Ectodermal cell (in vitro differentiated cells): ENCODE results near the gene IL17RA.
"Not testable (repeated sequence)": the region's sequence is repeated elsewhere in the genome, so short reads cannot be mapped to it uniquely, and the experiment has no call there.

ENCODE experiments used
- H3K27ac ChIP-seq: 2 replicates; pipeline ENCODE4 v1.7.0; 2013; ENCODE audit warnings: mild to moderate bottlenecking, low read depth, low read length; ENCODE audit not compliant: insufficient read depth, poor library complexity, severe bottlenecking
- H3K27me3 ChIP-seq: 2 replicates; pipeline ENCODE4 v1.7.0; 2013; ENCODE audit warnings: mild to moderate bottlenecking, low read length; ENCODE audit not compliant: insufficient read depth, control insufficient read depth, poor library complexity, severe bottlenecking
- H3K36me3 ChIP-seq: one replicate; pipeline ENCODE4 v1.7.0; 2013; ENCODE audit warnings: low read length; ENCODE audit not compliant: control insufficient read depth, insufficient read depth
- H3K4me1 ChIP-seq: one replicate; pipeline ENCODE4 v1.7.0; 2013; ENCODE audit warnings: low read length; ENCODE audit not compliant: control insufficient read depth, insufficient read depth
- H3K4me3 ChIP-seq: 2 replicates; pipeline ENCODE4 v1.7.0; 2013; ENCODE audit warnings: low read depth, low read length, control low read depth; ENCODE audit not compliant: insufficient read depth
- H3K9me3 ChIP-seq: 2 replicates; pipeline ENCODE4 v1.7.0; 2013; ENCODE audit warnings: mild to moderate bottlenecking, low read length, moderate library complexity; ENCODE audit not compliant: control insufficient read depth
- WGBS, 2 experiments: methylation state at CpG; one replicate each; pipeline ENCODE4 v1.1.7; 2013; ENCODE audit warnings: missing lambda C conversion rate in 2 of 2; 5-methylcytosine and 5-hydroxymethylcytosine counted together

The IL17RA gene

DNA sequence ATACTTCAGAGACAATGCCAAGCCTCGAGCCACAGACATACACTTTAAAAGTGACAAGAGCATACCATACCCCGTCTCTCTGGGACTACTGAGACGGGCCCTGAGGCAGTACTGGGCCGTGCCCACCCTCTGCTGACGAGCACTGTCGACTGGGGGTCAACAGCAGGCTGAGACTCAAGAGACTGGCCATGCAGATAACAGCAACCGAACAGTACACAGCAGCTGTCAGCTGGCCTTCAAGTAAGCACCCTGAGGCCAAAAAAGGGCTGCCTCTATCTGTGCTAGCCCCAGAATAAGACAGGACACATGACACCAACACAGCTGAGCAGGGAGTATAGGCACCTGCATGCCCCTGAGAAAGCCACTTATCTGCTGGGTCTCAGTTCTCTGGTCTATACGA is 55.2 kb downstream of the IL17RA start:
- Histone ChIP-seq H3K27me3 (no peaks in the 10 kb centered on the region), H3K4me1 (no peaks in the 10 kb centered on the region), H3K4me3 (no peak overlapping the region), H3K36me3 (peaks cover 10% of the 10 kb centered on the region), H3K27ac (no peak overlapping the region), H3K9me3 (no peaks in the 10 kb centered on the region)
- WGBS, 2 experiments, result 92 to 94% methylated on average over 8 of the region's 8 CpGs

DNA sequence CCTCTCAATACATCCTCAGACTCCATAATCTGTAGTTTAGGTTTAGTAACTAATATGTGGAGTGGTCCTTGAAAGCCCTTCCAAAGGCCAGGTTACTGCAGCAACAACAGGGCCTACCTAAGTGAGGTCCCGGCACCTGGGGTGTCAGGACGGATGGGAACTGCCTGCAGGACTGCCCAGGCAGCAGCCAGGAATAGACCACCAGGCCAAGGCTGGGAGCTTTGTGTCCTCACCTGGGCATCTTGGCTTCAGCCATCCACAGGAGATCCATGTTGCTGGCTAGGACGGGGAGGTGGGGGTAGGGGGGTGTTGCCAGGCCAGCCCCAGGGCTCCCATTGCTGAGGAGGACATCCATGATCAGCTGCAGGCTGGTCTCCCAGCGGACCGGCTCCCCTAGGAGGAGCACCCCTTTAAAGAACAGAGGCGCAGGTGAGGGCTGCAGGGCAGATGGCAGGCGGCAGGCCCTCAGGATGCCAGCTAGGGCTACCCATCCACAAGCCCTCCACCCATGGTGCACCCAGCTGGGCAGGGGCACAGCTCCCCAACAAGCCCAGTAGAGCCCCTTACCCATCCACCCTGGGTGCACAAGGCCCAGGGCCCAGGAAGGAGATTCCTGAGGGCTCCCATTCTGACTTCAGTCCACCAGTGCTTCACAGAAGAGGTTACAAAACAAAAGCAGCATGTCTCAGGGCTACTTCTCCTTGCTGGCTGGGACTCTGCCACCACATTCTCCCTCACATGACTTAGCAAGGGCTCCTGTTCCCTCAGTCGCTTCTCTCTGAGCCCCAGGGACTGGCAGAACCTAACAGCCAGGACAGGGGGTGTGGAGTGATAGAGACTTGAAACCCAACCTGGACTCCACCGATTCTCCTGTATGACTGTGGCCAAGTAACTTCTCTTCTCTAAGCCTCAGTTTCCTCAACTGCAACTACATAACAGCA is 56.3 kb downstream of the IL17RA start:
- Histone ChIP-seq H3K4me3 (no peak overlapping the region), H3K4me1 (no peaks in the 10 kb centered on the region), H3K27me3 (no peaks in the 10 kb centered on the region), H3K36me3 (peaks cover 10% of the 10 kb centered on the region), H3K27ac (no peak overlapping the region), H3K9me3 (no peaks in the 10 kb centered on the region)
- WGBS, 2 experiments, result 94 to 95% methylated on average over 9 of the region's 9 CpGs

DNA sequence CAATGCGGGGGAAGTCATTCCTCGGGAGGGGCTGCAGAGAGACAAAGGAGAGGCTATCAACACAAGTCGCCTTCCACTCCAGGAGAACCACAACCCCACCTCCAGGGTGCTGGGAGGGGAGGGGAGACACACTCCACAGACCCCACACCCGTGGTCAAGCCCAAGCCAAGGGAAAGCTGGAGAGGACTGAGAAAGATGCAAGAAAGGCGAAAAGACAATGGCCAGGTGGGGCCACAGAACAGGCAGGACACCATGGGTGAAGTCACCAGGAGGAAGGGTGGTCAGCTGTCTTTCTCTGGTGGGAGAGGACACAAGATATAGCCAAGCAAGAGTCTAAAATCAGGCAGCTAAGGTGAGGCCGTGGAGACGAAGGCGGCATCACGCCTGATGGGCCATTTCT is 58.3 kb downstream of the IL17RA start:
- Histone ChIP-seq H3K27ac (no peak overlapping the region), H3K9me3 (no peaks in the 10 kb centered on the region), H3K36me3 (peaks cover 16% of the 10 kb centered on the region), H3K4me3 (no peak overlapping the region), H3K27me3 (no peaks in the 10 kb centered on the region), H3K4me1 (no peaks in the 10 kb centered on the region)
- 91 to 96% methylated on average over 9 of the region's 9 CpGs for whole genome bisulfite sequencing, 2 experiments

DNA sequence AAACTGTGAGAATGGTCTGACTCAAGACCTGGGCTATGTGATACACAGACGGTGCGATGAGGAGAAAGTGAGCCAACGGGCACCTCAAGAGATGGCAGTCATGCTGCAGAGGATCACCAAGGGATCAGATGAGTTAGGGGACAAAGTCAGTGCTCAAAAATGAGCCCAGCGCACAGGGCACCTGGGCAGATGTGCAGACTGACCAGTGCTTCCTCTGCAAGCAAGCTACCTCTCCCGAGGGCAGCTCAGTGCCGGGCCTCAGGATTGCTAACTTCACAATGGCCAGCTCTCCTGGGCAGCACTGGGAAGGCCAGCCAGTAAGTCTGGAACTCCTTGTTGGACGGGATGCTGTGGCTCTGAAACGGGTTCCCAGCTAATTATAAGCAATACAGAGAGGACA is 59.0 kb downstream of the IL17RA start:
- 94 to 95% methylated on average over 8 of the region's 8 CpGs for WGBS, 2 experiments
- Histone ChIP-seq H3K27me3 (no peaks in the 10 kb centered on the region), H3K27ac (no peak overlapping the region), H3K9me3 (no peaks in the 10 kb centered on the region), H3K4me3 (no peak overlapping the region), H3K36me3 (peaks cover 16% of the 10 kb centered on the region), H3K4me1 (no peaks in the 10 kb centered on the region)

DNA sequence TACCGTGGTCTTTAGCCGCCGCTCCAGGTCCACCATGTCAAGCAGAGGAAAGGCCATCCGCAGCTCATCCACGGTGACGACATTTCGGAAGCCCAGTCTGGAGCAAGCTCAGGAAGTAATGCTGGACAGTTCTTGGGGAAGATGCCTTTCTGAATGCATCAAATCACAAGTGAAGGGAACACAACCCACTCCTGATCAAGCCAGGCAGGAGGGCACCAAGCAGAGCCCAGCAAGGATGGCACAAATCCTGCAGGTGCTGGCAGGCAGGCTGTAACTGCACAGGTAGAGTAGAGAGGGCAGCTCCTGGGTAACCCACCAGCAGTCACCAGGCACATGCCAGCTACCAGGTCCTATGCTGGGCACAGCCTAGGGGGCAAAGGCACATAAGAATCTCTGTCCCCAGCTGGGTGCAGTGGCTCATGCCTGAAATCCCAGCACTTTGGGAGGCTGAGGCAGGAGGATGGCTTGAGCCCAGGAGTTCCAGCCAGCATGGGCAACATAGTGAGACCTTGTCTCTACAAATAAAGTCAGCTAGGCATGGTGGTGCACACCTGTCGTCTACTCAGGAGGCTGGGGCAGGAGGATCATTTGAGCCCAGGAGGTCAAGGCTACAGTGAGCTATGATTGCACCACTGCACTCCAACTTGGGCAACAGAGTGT is 60.4 kb downstream of the IL17RA start:
- peaks cover 16% of the 10 kb centered on the region for H3K36me3 ChIP-seq
- 84 to 85% methylated on average over 8 of the region's 8 CpGs for WGBS, 2 experiments
- no peak overlapping the region for H3K27ac ChIP-seq

DNA sequence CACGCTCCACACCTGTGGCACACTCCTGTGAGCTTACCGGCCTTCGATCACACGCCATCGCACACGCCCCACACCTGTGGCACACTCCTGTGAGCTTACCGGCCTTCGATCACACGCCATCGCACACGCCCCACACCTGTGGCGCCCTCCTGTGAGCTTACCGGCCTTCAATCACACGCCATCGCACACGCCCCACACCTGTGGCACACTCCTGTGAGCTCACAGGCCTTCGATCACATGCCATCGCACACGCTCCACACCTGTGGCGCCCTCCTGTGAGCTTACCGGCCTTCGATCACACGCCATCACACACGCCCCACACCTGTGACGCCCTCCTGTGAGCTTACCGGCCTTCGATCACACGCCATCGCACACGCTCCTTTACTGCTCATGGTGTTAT is 62.7 kb downstream of the IL17RA start:
- H3K4me1 ChIP-seq, H3K4me3 ChIP-seq, H3K27ac ChIP-seq, H3K9me3 ChIP-seq, H3K27me3 ChIP-seq: not testable (repeated sequence)
- WGBS, 2 experiments, result 95% methylated on average over 30 of the region's 30 CpGs
- peaks cover 13% of the 10 kb centered on the region for H3K36me3 ChIP-seq

More for the DNA sequence above, 60.4 kb downstream of the IL17RA start:
- Histone ChIP-seq H3K4me3 (no peak overlapping the region), H3K9me3 (no peaks in the 10 kb centered on the region), H3K4me1 (no peaks in the 10 kb centered on the region), H3K27me3 (no peaks in the 10 kb centered on the region)

DNA sequence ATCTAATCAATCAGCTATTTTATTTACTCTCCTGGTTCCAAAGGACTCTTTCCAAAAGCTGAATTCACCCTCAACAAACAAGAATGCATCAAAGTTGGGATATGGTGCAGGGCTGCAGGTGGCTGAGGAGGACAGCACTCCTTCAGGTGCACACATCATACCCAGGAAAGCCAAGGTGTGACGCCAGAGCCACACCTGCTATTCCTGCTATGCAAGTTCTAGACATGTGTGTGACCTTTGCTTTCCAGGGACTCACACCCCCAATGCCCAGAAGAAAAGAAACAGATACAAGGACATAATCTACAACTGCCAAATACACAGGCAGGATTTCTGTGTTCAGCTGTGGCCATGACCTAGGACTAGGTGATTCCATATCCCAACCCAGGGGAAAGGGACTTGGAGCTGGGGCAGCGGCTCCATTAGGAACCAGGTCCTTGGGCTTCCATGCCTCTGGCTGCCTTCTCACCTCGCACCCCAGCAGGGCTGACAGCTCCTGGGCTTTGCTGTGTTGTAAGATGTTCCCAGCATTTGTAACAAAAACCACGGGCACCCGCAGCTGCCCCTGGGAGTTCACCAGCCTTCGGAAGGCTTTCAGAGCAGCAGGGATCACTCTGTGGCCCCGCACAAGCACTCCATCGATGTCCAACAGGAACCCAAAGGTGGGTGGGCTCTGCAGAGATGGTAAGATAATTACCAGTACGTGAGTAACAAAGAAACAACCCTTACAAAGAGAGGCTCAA is 64.4 kb downstream of the IL17RA start:
- no peak overlapping the region for H3K27ac ChIP-seq
- WGBS, 2 experiments, result 96 to 97% methylated on average over 9 of the region's 9 CpGs
- no peaks in the 10 kb centered on the region for H3K9me3 ChIP-seq
- H3K27me3 ChIP-seq, result no peaks in the 10 kb centered on the region
- H3K4me3 ChIP-seq, result no peak overlapping the region
- H3K36me3 ChIP-seq, result peaks cover 6% of the 10 kb centered on the region
- H3K4me1 ChIP-seq, result no peaks in the 10 kb centered on the region

DNA sequence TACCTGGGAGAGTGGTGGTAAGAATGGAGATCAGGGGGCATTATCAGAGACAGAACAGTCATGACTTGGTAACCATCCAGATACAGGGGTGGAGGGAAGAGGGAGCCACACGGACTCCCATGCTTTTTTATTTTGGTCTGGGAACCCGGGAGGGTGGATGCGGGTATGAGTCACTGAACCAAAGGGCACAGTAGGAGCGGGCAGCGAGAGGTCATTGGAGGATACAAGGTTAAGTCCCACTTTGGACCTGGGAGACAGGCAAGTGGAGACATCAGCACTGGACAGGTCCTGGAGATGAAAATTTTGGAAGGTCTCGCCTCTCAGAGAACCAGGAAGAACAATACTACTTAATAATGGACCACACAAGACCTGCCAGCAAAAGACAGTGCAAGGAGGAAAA is 67.5 kb downstream of the IL17RA start:
- no peaks in the 10 kb centered on the region for H3K9me3 ChIP-seq
- H3K4me3 ChIP-seq, result no peak overlapping the region
- no peaks in the 10 kb centered on the region for H3K4me1 ChIP-seq
- peaks cover 6% of the 10 kb centered on the region for H3K36me3 ChIP-seq
- 93 to 97% methylated on average over 6 of the region's 6 CpGs for WGBS, 2 experiments
- H3K27ac ChIP-seq, result no peak overlapping the region
- H3K27me3 ChIP-seq, result no peaks in the 10 kb centered on the region

DNA sequence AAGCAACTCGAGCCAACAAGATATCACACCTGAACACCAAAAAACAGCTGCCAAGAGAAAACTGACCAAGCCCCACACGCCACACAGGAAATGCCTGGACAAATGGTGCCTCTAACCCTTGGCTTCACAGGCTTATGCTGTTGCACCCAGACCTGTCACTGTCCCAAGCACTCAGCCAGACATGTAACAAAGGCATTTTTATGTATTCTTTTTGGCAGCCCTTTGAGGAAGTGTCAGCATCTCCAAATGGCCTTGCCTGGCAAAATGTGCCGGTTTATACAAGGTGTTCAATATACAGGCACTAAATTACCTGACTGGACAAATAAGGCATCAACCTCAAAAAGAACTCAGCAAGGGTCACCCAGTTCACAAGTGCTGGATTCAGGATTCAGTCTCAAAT is 68.2 kb downstream of the IL17RA start:
- Histone ChIP-seq H3K9me3 (no peaks in the 10 kb centered on the region), H3K36me3 (no peaks in the 10 kb centered on the region), H3K27ac (no peak overlapping the region), H3K27me3 (no peaks in the 10 kb centered on the region), H3K4me1 (no peaks in the 10 kb centered on the region), H3K4me3 (no peak overlapping the region)
- WGBS, 2 experiments, result 89 to 94% methylated on average over 3 of the region's 3 CpGs

DNA sequence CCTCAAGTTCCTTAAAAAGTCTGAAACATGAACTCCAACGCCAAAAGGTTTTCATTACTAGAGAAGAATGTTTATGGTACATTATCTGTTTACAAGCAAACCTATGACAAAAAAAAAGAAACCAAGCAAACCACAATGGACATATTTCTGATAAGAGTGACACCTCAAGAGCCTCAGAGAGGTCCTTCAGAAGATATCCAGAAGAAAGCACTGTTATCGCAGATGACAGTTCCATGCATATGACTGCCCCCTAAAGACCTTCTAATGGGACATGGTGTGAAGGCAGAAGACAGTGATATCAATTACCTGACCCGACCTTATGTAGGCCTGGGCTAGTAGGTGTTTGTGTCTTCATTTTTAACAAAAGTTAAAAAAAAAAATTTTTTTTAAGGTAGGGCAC is 71.1 kb downstream of the IL17RA start:
- 93 to 96% methylated on average over 2 to 3 of the region's 3 CpGs for WGBS, 2 experiments
- Histone ChIP-seq H3K27me3 (no peaks in the 10 kb centered on the region), H3K36me3 (no peaks in the 10 kb centered on the region), H3K4me3 (no peak overlapping the region), H3K9me3 (no peaks in the 10 kb centered on the region), H3K4me1 (no peaks in the 10 kb centered on the region), H3K27ac (no peak overlapping the region)
